Astrocyte (in vitro differentiated cells and primary cell): ENCODE measurements around the gene AADAT. TPM values are rescaled to one million over a fixed set of nuclear protein-coding genes. Genes with fewer than 3 reads are reported as not detected.

Experiments used
- DNase-seq: peaks from one replicate; pipeline ENCODE4 v3.0.0-alpha.2; 2010; ENCODE audit warnings: low read depth
- FAIRE-seq: peaks from 2 replicates; lab custom pipeline; 2011; peaks lifted over from hg19 to GRCh38; lab: Jason Lieb, UNC
- H2AFZ ChIP-seq: 2 replicates; pipeline ENCODE4 v1.6.0; 2012; ENCODE audit warnings: low read depth, low read length, inconsistent platforms
- H3K27ac ChIP-seq: 2 replicates; pipeline ENCODE4 v1.5.1; 2011; ENCODE audit warnings: low read depth, low read length, inconsistent platforms
- H3K27me3 ChIP-seq: 2 replicates; pipeline ENCODE4 v1.6.0; 2011; ENCODE audit warnings: low read length, inconsistent platforms; ENCODE audit not compliant: insufficient read depth
- H3K36me3 ChIP-seq: 2 replicates; pipeline ENCODE4 v1.5.1; 2011; ENCODE audit warnings: low read length, inconsistent platforms; ENCODE audit not compliant: insufficient read depth
- H3K4me1 ChIP-seq: 2 replicates; pipeline ENCODE4 v1.5.1; 2011; ENCODE audit warnings: low read length, inconsistent platforms; ENCODE audit not compliant: insufficient read depth
- H3K4me2 ChIP-seq: 2 replicates; pipeline ENCODE4 v1.6.0; 2012; ENCODE audit warnings: low read length, inconsistent platforms
- H3K4me3 ChIP-seq: 2 replicates; pipeline ENCODE4 v1.5.1; 2011; ENCODE audit warnings: low read depth, mild to moderate bottlenecking, low read length, inconsistent platforms; ENCODE audit not compliant: insufficient read depth
- H3K79me2 ChIP-seq: 2 replicates; pipeline ENCODE4 v1.6.0; 2012; ENCODE audit warnings: mild to moderate bottlenecking, low read length, inconsistent platforms; ENCODE audit not compliant: insufficient read depth
- H3K9ac ChIP-seq: 2 replicates; pipeline ENCODE4 v1.6.0; 2012; ENCODE audit warnings: mild to moderate bottlenecking, low read length, inconsistent platforms
- H3K9me3 ChIP-seq: 2 replicates; pipeline ENCODE4 v1.5.1; 2012; ENCODE audit warnings: low read depth, mild to moderate bottlenecking, low read length, inconsistent platforms; ENCODE audit not compliant: insufficient read depth
- H4K20me1 ChIP-seq: 2 replicates; pipeline ENCODE4 v1.6.0; 2012; ENCODE audit warnings: low read length, inconsistent platforms; ENCODE audit not compliant: insufficient read depth
- H3K27ac Mint-ChIP-seq: one replicate; pipeline ENCODE4 v1.8.0; 2021; ENCODE audit warnings: mild to moderate bottlenecking, mixed read lengths; ENCODE audit not compliant: unreplicated experiment
- H3K27me3 Mint-ChIP-seq: one replicate; pipeline ENCODE4 v1.8.0; 2021; ENCODE audit warnings: low read depth, mixed read lengths; ENCODE audit not compliant: unreplicated experiment
- H3K36me3 Mint-ChIP-seq: one replicate; pipeline ENCODE4 v1.8.0; 2021; ENCODE audit warnings: low read depth, mixed read lengths; ENCODE audit not compliant: unreplicated experiment
- H3K4me1 Mint-ChIP-seq: one replicate; pipeline ENCODE4 v1.8.0; 2021; ENCODE audit warnings: low read depth, mixed read lengths; ENCODE audit not compliant: unreplicated experiment
- H3K4me3 Mint-ChIP-seq: one replicate; pipeline ENCODE4 v1.8.0; 2021; ENCODE audit warnings: mild to moderate bottlenecking, moderate library complexity, mixed read lengths; ENCODE audit not compliant: unreplicated experiment
- H3K9me3 Mint-ChIP-seq: one replicate; pipeline ENCODE4 v1.8.0; 2021; ENCODE audit warnings: mild to moderate bottlenecking, mixed read lengths; ENCODE audit not compliant: unreplicated experiment
- EZH2 ChIP-seq: IDR thresholded peaks from 2 replicates; pipeline ENCODE4 v1.6.1; 2012; ENCODE audit warnings: mild to moderate bottlenecking, low read length, inconsistent platforms; ENCODE audit not compliant: insufficient read depth
- total RNA-seq: library from RNA; stranded (reverse); gene quantifications from 2 replicates; pipeline ENCODE4 v1.2.1, GENCODE V29; 2021
- TF ChIP-seq, protein P1 (sequence below): IDR thresholded peaks from 2 replicates; pipeline ENCODE4 v1.5.1; 2011; ENCODE audit warnings: low read depth, mild to moderate bottlenecking, inconsistent platforms, low read length, moderate library complexity; ENCODE audit not compliant: insufficient read depth

AADAT gene
- total RNA-seq, 1 donor from 2014 or later: 10.5 TPM

DNA sequence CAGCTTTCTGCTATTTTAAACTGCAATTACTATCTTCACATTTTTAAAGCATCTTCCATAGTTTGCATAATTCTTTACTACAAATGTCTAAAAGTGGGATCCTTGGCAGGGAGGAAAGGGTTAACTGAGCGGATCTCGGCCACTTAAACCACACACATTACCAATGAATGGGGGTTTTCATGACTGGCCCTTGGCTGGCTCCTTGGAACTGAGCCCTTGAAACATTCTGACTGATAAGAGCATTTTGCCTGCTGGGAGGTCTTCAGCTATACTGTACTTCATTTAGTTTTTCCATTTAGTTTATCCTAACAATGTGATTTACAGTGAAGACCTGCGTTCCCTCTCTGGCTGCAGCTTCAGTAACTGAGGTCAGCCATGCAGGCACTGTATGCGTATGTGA, 31.9 kb downstream of the AADAT start:
- H3K27ac Mint-ChIP-seq: no peak overlapping the region
- H2AFZ ChIP-seq: no peak overlapping the region

GRCh38 chr4:170052919-170053318, 36.8 kb downstream of the AADAT start:
- Histone ChIP-seq H3K4me2 (no peak overlapping the region), H3K9me3 (no peaks in the 10 kb centered on the region), H3K79me2 (no peaks in the 10 kb centered on the region), H3K36me3 (no peaks in the 10 kb centered on the region), H3K9ac (no peak overlapping the region), H4K20me1 (no peaks in the 10 kb centered on the region), H3K27ac (no peak overlapping the region), H3K27me3 (peaks cover 3% of the 10 kb centered on the region), H3K4me3 (no peak overlapping the region), H2AFZ (no peak overlapping the region), H3K4me1 (no peaks in the 10 kb centered on the region)
- Mint-ChIP-seq H3K9me3 (no peaks in the 10 kb centered on the region), H3K27ac (no peak overlapping the region), H3K27me3 (peaks cover 2% of the 10 kb centered on the region), H3K4me1 (peaks cover 2% of the 10 kb centered on the region), H3K4me3 (no peak overlapping the region), H3K36me3 (peaks cover 3% of the 10 kb centered on the region)
- FAIRE-seq (no peak), DNase-seq (no peak)
- TF ChIP-seq, protein P1, sequence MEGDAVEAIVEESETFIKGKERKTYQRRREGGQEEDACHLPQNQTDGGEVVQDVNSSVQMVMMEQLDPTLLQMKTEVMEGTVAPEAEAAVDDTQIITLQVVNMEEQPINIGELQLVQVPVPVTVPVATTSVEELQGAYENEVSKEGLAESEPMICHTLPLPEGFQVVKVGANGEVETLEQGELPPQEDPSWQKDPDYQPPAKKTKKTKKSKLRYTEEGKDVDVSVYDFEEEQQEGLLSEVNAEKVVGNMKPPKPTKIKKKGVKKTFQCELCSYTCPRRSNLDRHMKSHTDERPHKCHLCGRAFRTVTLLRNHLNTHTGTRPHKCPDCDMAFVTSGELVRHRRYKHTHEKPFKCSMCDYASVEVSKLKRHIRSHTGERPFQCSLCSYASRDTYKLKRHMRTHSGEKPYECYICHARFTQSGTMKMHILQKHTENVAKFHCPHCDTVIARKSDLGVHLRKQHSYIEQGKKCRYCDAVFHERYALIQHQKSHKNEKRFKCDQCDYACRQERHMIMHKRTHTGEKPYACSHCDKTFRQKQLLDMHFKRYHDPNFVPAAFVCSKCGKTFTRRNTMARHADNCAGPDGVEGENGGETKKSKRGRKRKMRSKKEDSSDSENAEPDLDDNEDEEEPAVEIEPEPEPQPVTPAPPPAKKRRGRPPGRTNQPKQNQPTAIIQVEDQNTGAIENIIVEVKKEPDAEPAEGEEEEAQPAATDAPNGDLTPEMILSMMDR: no peak
- TF ChIP-seq EZH2: no peak

More for the DNA sequence above, 31.9 kb downstream of the AADAT start:
- Histone ChIP-seq H3K4me2 (no peak overlapping the region), H3K27ac (no peak overlapping the region), H3K9ac (no peak overlapping the region), H3K4me3 (no peak overlapping the region), H3K9me3 (no peaks in the 10 kb centered on the region), H3K36me3 (peaks cover 12% of the 10 kb centered on the region), H4K20me1 (no peaks in the 10 kb centered on the region), H3K27me3 (no peaks in the 10 kb centered on the region), H3K79me2 (no peaks in the 10 kb centered on the region), H3K4me1 (no peaks in the 10 kb centered on the region)
- FAIRE-seq: no peak
- TF ChIP-seq EZH2: no peak
- TF ChIP-seq, protein P1: no peak
- Mint-ChIP-seq H3K27me3 (no peaks in the 10 kb centered on the region), H3K4me3 (no peak overlapping the region), H3K36me3 (peaks cover 3% of the 10 kb centered on the region), H3K9me3 (no peaks in the 10 kb centered on the region), H3K4me1 (peaks cover 2% of the 10 kb centered on the region)
- DNase-seq: no peak

DNA sequence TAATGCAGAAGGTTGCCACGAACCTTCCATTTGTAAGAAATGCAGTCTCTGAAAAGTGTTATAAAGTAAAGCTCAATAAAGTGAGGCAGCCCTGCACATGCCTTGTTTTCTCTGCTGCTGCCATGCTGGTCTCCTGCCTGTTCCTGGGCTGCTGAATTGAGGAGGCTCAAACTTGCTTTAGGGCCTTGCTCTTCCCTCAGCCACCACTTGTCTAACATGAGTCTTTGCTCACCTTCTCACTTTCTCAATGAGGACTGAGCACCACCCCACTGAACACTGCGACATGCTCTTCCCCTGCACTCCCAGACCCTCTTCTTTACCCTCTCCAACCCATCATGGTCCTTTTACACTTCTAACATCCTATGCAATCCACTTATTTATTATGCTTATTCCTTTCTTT, 38.4 kb downstream of the AADAT start:
- Mint-ChIP-seq H3K4me1 (no peaks in the 10 kb centered on the region), H3K27me3 (peaks cover 2% of the 10 kb centered on the region), H3K9me3 (no peaks in the 10 kb centered on the region), H3K36me3 (no peaks in the 10 kb centered on the region), H3K27ac (no peak overlapping the region), H3K4me3 (no peak overlapping the region)
- Histone ChIP-seq H3K79me2 (no peaks in the 10 kb centered on the region), H3K4me2 (no peak overlapping the region), H3K36me3 (no peaks in the 10 kb centered on the region), H4K20me1 (no peaks in the 10 kb centered on the region), H3K9me3 (no peaks in the 10 kb centered on the region), H3K4me3 (no peak overlapping the region), H3K4me1 (no peaks in the 10 kb centered on the region), H2AFZ (no peak overlapping the region), H3K27me3 (peaks cover 3% of the 10 kb centered on the region), H3K9ac (no peak overlapping the region), H3K27ac (no peak overlapping the region)
- DNase-seq (no peak), FAIRE-seq (no peak)
- TF ChIP-seq, protein P1: no peak
- TF ChIP-seq EZH2: no peak
